ENCODE data around the gene CHRNA5.

The CHRNA5 gene

DNA sequence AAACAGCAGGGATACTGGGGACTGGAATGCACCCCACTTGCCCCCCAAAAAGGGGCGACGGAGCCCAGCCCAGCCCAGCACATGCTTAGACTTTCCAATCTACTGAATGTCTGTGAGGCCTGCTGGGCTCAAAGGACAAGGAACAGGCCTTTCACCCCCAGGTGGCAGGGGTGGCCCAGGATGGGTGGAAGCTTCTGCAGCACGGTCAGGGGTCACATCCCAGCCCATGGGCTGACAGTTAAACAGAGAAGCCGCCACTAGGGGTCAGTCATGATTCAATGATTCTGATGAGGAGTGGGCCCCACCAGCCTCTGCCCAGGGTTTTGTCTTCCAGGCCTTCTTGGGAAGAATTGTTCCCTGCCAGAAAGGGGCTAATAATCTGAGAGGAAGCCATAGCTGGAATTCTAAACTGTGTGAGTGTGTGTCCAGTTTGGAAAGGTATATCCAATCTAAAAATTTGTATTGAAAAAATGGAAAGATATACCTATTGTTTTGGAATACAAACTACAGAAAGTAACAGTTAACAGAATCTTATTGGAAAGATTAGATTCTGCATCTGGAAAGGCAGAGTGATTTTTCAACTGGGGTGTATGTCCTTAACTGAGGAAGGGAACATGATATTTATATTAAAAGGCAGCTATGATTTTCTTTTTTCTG, 73.5 kb downstream of the CHRNA5 start:
- DNase-seq (ENCODE audit: low read depth in 2 of 2): peak in 1 of 2 donors; percentile 13

GRCh38 chr15:78640527-78641101, 75.3 kb downstream of the CHRNA5 start:
- no peak for DNase-seq (ENCODE audit: low read depth in 2 of 2)

DNA sequence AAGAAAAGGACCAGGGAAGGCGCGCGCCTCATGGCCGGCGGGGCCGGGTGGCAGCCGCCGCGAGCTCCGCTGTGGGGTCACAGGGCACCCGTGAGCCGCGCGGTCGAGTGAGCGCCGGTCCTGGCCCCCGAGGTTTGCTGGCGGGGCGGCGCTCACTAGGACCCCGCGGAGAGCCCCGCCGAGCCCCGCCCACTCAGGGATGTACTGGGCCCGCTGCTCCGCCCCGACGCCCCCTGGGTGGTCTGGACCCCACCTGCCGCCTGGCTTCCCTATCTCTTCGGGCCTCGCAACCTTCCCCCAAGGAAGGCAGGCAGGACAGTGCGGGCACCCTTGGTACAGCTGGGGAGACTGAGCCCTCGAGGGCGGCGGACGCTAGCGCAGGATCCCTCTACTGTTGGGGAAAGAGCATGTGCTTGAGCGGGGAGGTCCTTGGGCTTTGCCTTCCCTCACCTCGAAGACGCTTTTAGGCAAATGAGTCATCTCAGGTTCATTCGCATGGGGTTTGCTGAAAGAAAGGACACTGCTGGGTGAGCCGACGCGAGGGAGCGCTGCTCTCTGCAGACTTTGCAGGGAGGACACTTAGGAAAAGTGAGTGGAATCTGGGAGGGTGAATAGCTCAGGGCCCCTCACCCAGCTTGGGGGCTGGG, 75.9 kb downstream of the CHRNA5 start, which contains the start of gene CHRNB4:
TSS of gene CHRNB4 (minus strand) at position 109 of the 647 bp plus-strand sequence. CDS start at position 32, 77 bp downstream.
- no peak for DNase-seq (ENCODE audit: low read depth in 2 of 2)

GRCh38 chr15:78641749-78642275, 76.5 kb downstream of the CHRNA5 start:
- DNase-seq (ENCODE audit: low read depth in 2 of 2): no peak

- DNase-seq (ENCODE audit: low read depth in 2 of 2): no peak
Measured at GRCh38 chr15:78642331-78642730, 77.0 kb downstream of the CHRNA5 start.

Data from activated CD8-positive, alpha-beta memory T cell treated with anti-CD3 and anti-CD28 coated beads for 4 hours (primary cell).